ENCODE data around the gene VOPP1.

VOPP1 gene

GRCh38 chr7:55553024-55553345 lies 19.3 kb downstream of the VOPP1 start:
- DNase-seq, result no peak

- no peak for DNase-seq
These were observed 19.8 kb downstream of the VOPP1 start for GRCh38 chr7:55552320-55553023.

GRCh38 chr7:55550841-55551537 lies 21.3 kb downstream of the VOPP1 start:
- DNase-seq, result no peak

GRCh38 chr7:55550010-55550663 lies 22.2 kb downstream of the VOPP1 start:
- DNase-seq, result no peak

GRCh38 chr7:55549457-55549856 lies 22.8 kb downstream of the VOPP1 start:
- no peak for DNase-seq

GRCh38 chr7:55548295-55548731 lies 24.0 kb downstream of the VOPP1 start:
- DNase-seq, result no peak

- DNase-seq, result peak in 1 of 4 experiments; percentile 10
These were observed 25.5 kb downstream of the VOPP1 start for GRCh38 chr7:55546814-55547213.

- DNase-seq, result no peak
These were observed 26.8 kb downstream of the VOPP1 start for GRCh38 chr7:55545496-55545895.

- no peak for DNase-seq
These were observed 32.0 kb downstream of the VOPP1 start for GRCh38 chr7:55540226-55540858.

- no peak for DNase-seq
These were observed 32.9 kb downstream of the VOPP1 start for GRCh38 chr7:55539380-55539779.

- no peak for DNase-seq
These were observed 33.8 kb downstream of the VOPP1 start for GRCh38 chr7:55538538-55538937.

- DNase-seq, result no peak
These were observed 34.8 kb downstream of the VOPP1 start for GRCh38 chr7:55537458-55537990.

- DNase-seq, result no peak
These were observed 35.5 kb downstream of the VOPP1 start for GRCh38 chr7:55536619-55537457.

- DNase-seq, result no peak
These were observed 36.7 kb downstream of the VOPP1 start for GRCh38 chr7:55535617-55536016.

- no peak for DNase-seq
These were observed 37.2 kb downstream of the VOPP1 start for GRCh38 chr7:55534916-55535590.

- peak; percentile 23 to 48 (median 30) for DNase-seq
These were observed 37.9 kb downstream of the VOPP1 start for GRCh38 chr7:55534262-55534915.

GRCh38 chr7:55533729-55534080 lies 38.6 kb downstream of the VOPP1 start:
- no peak for DNase-seq

GRCh38 chr7:55533050-55533728 lies 39.1 kb downstream of the VOPP1 start:
- peak in 3 of 4 experiments; percentile 22 to 40 (median 40) for DNase-seq

GRCh38 chr7:55532150-55532917 lies 40.0 kb downstream of the VOPP1 start:
- peak in 1 of 4 experiments; percentile 14 for DNase-seq

- no peak for DNase-seq
These were observed 40.8 kb downstream of the VOPP1 start for GRCh38 chr7:55531536-55531935.

Data from activated CD4-positive, CD25-positive, alpha-beta regulatory T cell (primary cell).